ENCODE data around the gene RIPK4.
"Not testable (repeated sequence)": the region's sequence is repeated elsewhere in the genome, so short reads cannot be mapped to it uniquely, and the experiment has no call there.

Gene RIPK4

GRCh38 chr21:41802198-41802584 lies 35.3 kb upstream of the RIPK4 start:
- Mint-ChIP-seq H3K27ac (peak overlapping the region; percentile 66), H3K4me3 (peak overlapping the region; percentile 55), H3K27me3 (no peaks in the 10 kb centered on the region), H3K9me3 (peaks cover 9% of the 10 kb centered on the region), H3K4me1 (ENCODE audit: low read depth) (peaks cover 24% of the 10 kb centered on the region), H3K36me3 (ENCODE audit: low read depth) (peaks cover 73% of the 10 kb centered on the region)
- intact Hi-C loops (cut with micrococcal nuclease) = no loop called here

- Mint-ChIP-seq H3K9me3 (peaks cover 4% of the 10 kb centered on the region), H3K27ac (peak overlapping the region; percentile 66)
- intact Hi-C loops (cut with micrococcal nuclease) = no loop called here
These were observed 34.7 kb upstream of the RIPK4 start for GRCh38 chr21:41801321-41802197.

GRCh38 chr21:41800425-41801320 lies 33.8 kb upstream of the RIPK4 start:
- H3K4me3 Mint-ChIP-seq = no peak overlapping the region
- H3K36me3 Mint-ChIP-seq (ENCODE audit: low read depth) = peaks cover 66% of the 10 kb centered on the region
- no peaks in the 10 kb centered on the region for H3K9me3 Mint-ChIP-seq
- H3K4me1 Mint-ChIP-seq (ENCODE audit: low read depth) = peaks cover 24% of the 10 kb centered on the region
- no peaks in the 10 kb centered on the region for H3K27me3 Mint-ChIP-seq
- peak overlapping the region; percentile 66 for H3K27ac Mint-ChIP-seq
- intact Hi-C loops (cut with micrococcal nuclease) = no loop called here

More at GRCh38 chr21:41801321-41802197, 34.7 kb upstream of the RIPK4 start:
- H3K27me3 Mint-ChIP-seq = no peaks in the 10 kb centered on the region
- peaks cover 68% of the 10 kb centered on the region for H3K36me3 Mint-ChIP-seq (ENCODE audit: low read depth)
- peaks cover 24% of the 10 kb centered on the region for H3K4me1 Mint-ChIP-seq (ENCODE audit: low read depth)
- peak overlapping the region; percentile 55 for H3K4me3 Mint-ChIP-seq

GRCh38 chr21:41799763-41800162 lies 32.9 kb upstream of the RIPK4 start:
- H3K27ac Mint-ChIP-seq = no peak overlapping the region

GRCh38 chr21:41798326-41798725 lies 31.5 kb upstream of the RIPK4 start:
- Mint-ChIP-seq H3K4me1 (ENCODE audit: low read depth) (peaks cover 24% of the 10 kb centered on the region), H3K36me3 (ENCODE audit: low read depth) (peaks cover 52% of the 10 kb centered on the region), H3K27ac (no peak overlapping the region), H3K27me3 (peaks cover 10% of the 10 kb centered on the region), H3K4me3 (no peak overlapping the region), H3K9me3 (peaks cover 6% of the 10 kb centered on the region)
- intact Hi-C loops (cut with micrococcal nuclease) = no loop called here

More at GRCh38 chr21:41799763-41800162, 32.9 kb upstream of the RIPK4 start:
- Mint-ChIP-seq H3K27me3 (peaks cover 2% of the 10 kb centered on the region), H3K4me1 (ENCODE audit: low read depth) (peaks cover 24% of the 10 kb centered on the region), H3K9me3 (no peaks in the 10 kb centered on the region), H3K4me3 (no peak overlapping the region), H3K36me3 (ENCODE audit: low read depth) (peaks cover 63% of the 10 kb centered on the region)
- intact Hi-C loops (cut with micrococcal nuclease) = no loop called here

GRCh38 chr21:41796476-41797080 lies 29.7 kb upstream of the RIPK4 start:
- intact Hi-C loops (cut with micrococcal nuclease) = no loop called here
- Mint-ChIP-seq H3K4me1 (ENCODE audit: low read depth) (peaks cover 11% of the 10 kb centered on the region), H3K27me3 (peaks cover 18% of the 10 kb centered on the region), H3K36me3 (ENCODE audit: low read depth) (peaks cover 37% of the 10 kb centered on the region), H3K9me3 (peaks cover 23% of the 10 kb centered on the region), H3K27ac (no peak overlapping the region), H3K4me3 (no peak overlapping the region)

- H3K36me3 Mint-ChIP-seq (ENCODE audit: low read depth) = peaks cover 28% of the 10 kb centered on the region
- peaks cover 2% of the 10 kb centered on the region for H3K4me1 Mint-ChIP-seq (ENCODE audit: low read depth)
- no peak overlapping the region for H3K27ac Mint-ChIP-seq
- H3K9me3 Mint-ChIP-seq = peaks cover 24% of the 10 kb centered on the region
- intact Hi-C loops (cut with micrococcal nuclease) = no loop called here
- H3K4me3 Mint-ChIP-seq = no peak overlapping the region
- H3K27me3 Mint-ChIP-seq = peaks cover 20% of the 10 kb centered on the region
These were observed 28.9 kb upstream of the RIPK4 start for GRCh38 chr21:41795726-41796125.

- intact Hi-C loops (cut with micrococcal nuclease) = no loop called here
- Mint-ChIP-seq H3K36me3 (ENCODE audit: low read depth) (peaks cover 17% of the 10 kb centered on the region), H3K4me3 (no peak overlapping the region), H3K27me3 (peaks cover 22% of the 10 kb centered on the region), H3K9me3 (peaks cover 24% of the 10 kb centered on the region), H3K4me1 (ENCODE audit: low read depth) (no peaks in the 10 kb centered on the region), H3K27ac (no peak overlapping the region)
These were observed 27.7 kb upstream of the RIPK4 start for GRCh38 chr21:41794600-41794999.

GRCh38 chr21:41792711-41793110 lies 25.9 kb upstream of the RIPK4 start:
- H3K36me3 Mint-ChIP-seq (ENCODE audit: low read depth) = peaks cover 1% of the 10 kb centered on the region
- intact Hi-C loops (cut with micrococcal nuclease) = no loop called here
- H3K4me3 Mint-ChIP-seq = no peak overlapping the region
- H3K27me3 Mint-ChIP-seq = peaks cover 29% of the 10 kb centered on the region
- no peak overlapping the region for H3K27ac Mint-ChIP-seq
- H3K4me1 Mint-ChIP-seq (ENCODE audit: low read depth) = no peaks in the 10 kb centered on the region
- H3K9me3 Mint-ChIP-seq = peaks cover 24% of the 10 kb centered on the region

GRCh38 chr21:41786509-41786987 lies 19.7 kb upstream of the RIPK4 start:
- peaks cover 46% of the 10 kb centered on the region for H3K27me3 Mint-ChIP-seq
- H3K4me3 Mint-ChIP-seq = no peak overlapping the region
- H3K9me3 Mint-ChIP-seq = peaks cover under 1% of the 10 kb centered on the region
- intact Hi-C loops (cut with micrococcal nuclease) = no loop called here
- no peak overlapping the region for H3K27ac Mint-ChIP-seq
- peaks cover 9% of the 10 kb centered on the region for H3K4me1 Mint-ChIP-seq (ENCODE audit: low read depth)
- H3K36me3 Mint-ChIP-seq (ENCODE audit: low read depth) = no peaks in the 10 kb centered on the region

- H3K27me3 Mint-ChIP-seq = peaks cover 52% of the 10 kb centered on the region
- H3K27ac Mint-ChIP-seq; intact Hi-C loops (cut with micrococcal nuclease); H3K4me1 Mint-ChIP-seq (ENCODE audit: low read depth); H3K9me3 Mint-ChIP-seq; H3K36me3 Mint-ChIP-seq (ENCODE audit: low read depth); H3K4me3 Mint-ChIP-seq: not testable (repeated sequence)
These were observed 18.4 kb upstream of the RIPK4 start for GRCh38 chr21:41785262-41785661.

- Mint-ChIP-seq H3K9me3 (no peaks in the 10 kb centered on the region), H3K4me3 (no peak overlapping the region), H3K27ac (no peak overlapping the region), H3K27me3 (peaks cover 54% of the 10 kb centered on the region), H3K36me3 (ENCODE audit: low read depth) (no peaks in the 10 kb centered on the region), H3K4me1 (ENCODE audit: low read depth) (peaks cover 9% of the 10 kb centered on the region)
- intact Hi-C loops (cut with micrococcal nuclease) = no loop called here
These were observed 17.7 kb upstream of the RIPK4 start for GRCh38 chr21:41784456-41785102.

- intact Hi-C loops (cut with micrococcal nuclease) = no loop called here
- peaks cover 9% of the 10 kb centered on the region for H3K4me1 Mint-ChIP-seq (ENCODE audit: low read depth)
- H3K9me3 Mint-ChIP-seq = no peaks in the 10 kb centered on the region
- H3K27ac Mint-ChIP-seq = no peak overlapping the region
- H3K4me3 Mint-ChIP-seq = no peak overlapping the region
- peaks cover 57% of the 10 kb centered on the region for H3K27me3 Mint-ChIP-seq
- no peaks in the 10 kb centered on the region for H3K36me3 Mint-ChIP-seq (ENCODE audit: low read depth)
These were observed 16.8 kb upstream of the RIPK4 start for GRCh38 chr21:41783476-41784180.

Measured in dendritic cell treated with granulocyte-macrophage colony-stimulating factor and Interleukin-4, amounts not matched to agents 40 ng/mL and 50 ng/mL, for 4 days (primary cell).